GM18867 (cell line): ENCODE measurements around the gene WDR82.

ENCODE experiments used
- ATAC-seq: cut with Tn5 transposase; IDR thresholded peaks from one replicate; pipeline ENCODE4 v1.9.1; 2021; ENCODE audit warnings: mild to moderate bottlenecking, moderate library complexity; ENCODE audit not compliant: unreplicated experiment

The WDR82 gene, protein sequence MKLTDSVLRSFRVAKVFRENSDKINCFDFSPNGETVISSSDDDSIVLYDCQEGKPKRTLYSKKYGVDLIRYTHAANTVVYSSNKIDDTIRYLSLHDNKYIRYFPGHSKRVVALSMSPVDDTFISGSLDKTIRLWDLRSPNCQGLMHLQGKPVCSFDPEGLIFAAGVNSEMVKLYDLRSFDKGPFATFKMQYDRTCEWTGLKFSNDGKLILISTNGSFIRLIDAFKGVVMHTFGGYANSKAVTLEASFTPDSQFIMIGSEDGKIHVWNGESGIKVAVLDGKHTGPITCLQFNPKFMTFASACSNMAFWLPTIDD

GRCh38 chr3:52278510-52279069 is at the start of gene WDR82:
Gene WDR82 (minus strand): TSS chr3:52278649. CDS start chr3:52278361, 288 bp downstream.
- ATAC-seq, result peak; percentile 84

DNA sequence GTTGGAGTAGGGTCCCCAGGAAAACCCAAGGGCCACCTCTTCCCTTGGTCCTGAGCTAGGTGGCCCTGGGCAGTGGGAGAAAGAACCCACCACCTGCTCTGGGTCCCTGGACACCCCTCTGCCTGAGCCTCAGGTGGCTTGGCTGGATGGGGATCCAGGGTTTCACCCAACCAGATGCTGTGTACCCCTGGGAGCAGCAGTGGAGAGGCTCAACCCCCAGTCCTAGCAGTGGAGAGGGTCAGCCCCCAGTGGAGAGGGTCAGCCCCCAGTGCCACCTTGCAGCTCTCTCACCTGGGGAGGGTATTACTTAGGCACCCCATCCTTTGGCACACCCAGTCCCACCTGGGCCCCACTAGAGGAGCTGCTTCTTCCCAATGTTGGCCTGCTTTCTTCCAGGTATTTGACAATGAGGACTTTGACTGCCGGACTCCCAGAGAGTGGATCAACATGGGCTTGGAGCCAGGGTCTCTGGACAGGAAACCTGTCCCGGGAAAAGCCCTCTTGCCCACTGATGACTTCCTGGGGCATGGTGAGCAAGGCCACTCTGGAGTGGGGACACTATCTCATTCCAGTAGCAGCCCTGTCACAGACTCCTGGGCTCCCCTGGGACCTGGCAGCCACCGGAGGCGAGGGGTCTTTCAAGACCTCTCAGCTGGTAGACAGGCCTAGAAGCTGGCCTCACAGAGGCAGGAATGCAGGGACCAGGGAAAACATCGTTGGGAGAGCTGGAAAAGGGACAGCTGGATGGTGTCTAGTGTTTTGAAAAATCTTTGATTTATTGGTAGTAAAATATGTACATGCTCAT is 49.2 kb upstream of the WDR82 start:
- ATAC-seq, result no peak

DNA sequence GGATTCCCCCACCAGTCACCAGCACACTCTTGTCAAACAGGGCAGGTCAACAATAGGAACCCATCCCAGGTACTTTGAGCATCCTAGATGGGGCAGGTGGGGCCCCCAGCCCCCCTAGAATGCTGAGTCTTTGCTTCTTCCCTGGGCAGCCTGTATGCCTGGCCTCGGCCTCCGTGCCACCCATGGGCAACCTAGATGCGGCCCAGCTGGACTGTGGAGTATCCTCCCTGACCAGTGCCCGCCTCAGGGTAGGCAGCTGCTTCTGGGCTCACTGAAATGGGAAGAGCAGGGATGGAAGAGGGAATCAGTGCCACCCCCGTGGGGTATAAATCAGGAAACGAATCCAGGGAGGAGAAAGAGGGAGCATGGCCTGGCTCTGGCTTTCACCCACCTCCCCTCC is 48.5 kb upstream of the WDR82 start:
- no peak for ATAC-seq

- no peak for ATAC-seq
Observed at GRCh38 chr3:52325686-52326085, 47.2 kb upstream of the WDR82 start.

DNA sequence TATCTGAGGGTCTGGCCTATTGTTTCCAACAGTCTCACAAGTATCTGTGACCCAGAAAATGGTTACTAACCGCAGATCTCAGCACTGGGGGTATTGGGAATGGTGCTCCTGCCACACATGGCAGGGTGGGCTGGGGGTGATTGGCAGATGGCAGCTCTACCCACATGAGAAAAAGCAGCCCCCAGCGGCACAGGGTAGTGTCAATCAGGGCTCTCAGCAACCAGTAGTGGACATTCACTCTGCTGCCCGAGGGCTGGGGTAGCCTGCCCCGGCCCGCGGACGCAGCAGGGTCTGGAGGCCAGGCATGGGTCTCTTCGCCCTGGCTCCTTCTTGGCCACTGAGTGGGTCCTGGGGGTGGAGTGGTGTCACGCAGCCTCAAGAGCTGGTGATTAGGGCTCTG is 46.2 kb upstream of the WDR82 start:
- ATAC-seq, result no peak

DNA sequence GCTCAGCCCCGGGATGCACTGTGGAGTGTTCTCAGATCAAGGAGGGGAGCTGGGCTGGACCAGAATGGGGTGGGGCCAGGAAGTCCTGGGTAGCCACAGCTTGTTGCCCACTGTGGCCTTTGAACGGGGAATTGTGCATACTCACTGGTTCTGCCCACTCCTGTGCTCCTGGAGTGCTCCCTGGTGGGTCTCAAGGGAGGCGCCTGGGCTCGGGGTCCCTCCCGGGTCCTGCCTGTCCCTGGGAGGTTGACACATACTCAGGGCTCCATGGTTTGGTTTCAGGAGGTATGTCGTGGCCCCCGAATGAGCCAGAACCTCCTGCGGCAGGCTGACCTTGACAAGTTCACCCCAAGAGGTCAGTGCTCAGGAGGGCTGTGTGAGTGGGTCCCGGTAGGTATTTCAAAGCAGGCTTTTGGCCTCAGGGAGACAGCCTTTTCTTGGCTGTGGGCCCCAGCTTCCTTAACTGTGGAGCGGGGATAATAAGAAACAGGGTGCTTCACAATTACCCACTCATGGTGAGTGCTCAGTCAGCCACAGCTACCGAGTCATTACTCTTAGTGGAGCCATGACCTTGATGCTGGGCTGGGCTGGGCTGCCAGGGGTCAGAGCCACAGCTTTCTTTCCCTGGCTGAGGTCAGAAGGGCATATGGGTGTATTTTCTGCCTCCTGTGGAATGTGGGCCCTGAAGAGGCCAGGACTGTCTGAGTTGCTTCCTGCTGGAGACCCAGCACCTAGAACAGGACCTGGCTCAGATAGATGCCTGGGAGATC is 45.3 kb upstream of the WDR82 start:
- ATAC-seq, result no peak

GRCh38 chr3:52322466-52322865 is 44.0 kb upstream of the WDR82 start:
- no peak for ATAC-seq

DNA sequence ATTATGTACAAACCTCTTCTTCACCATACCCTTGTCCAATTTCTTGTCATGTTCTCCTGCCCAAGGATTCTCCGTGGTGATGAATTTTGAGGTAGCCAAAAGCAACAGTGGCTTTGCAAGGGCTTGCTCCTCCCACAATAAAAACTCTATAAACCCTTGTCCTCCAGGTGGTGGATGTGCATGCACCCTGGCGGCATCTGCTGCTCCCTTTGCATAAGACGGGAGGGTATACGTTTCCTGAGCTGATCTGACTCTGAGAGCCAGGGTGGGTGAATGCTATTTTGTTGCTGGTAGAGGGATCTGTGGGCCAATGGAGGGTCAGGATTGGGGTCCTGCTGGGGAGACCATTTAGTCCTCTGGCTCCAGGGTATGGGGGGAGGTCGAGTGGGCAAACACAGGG is 43.0 kb upstream of the WDR82 start:
- ATAC-seq, result no peak

DNA sequence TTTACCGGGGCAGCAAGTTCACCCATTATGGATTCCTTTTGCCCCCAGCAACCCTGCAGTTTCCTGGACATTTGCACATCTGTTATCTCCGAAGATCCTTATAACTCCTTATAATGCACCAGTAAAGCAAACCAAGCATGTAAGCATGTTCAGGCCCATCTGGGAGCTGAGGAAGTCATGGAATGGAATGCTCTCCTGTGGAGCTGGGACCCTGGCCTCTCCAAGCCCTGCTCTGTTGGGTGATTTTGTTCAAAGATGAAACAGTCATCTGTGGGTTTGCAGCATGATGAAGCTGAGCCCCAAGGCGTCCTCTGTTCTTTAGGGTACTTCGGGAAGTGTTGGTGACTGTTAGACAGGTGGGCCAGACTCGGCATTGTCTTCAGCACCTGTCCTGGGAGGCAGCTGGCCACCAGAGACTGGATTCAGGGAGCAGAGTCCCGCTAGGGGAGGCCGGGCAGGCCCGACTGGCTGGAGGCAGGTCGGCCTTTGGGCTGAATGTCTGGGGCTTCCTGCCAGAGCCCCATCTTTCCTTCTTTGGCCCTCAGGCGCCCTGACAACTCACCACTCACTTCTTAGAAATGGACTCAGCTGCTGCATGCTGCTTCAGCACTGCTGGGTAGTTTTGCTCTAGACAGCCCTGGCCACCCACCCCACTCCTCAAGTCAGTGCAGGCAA is 41.6 kb upstream of the WDR82 start:
- ATAC-seq, result no peak

DNA sequence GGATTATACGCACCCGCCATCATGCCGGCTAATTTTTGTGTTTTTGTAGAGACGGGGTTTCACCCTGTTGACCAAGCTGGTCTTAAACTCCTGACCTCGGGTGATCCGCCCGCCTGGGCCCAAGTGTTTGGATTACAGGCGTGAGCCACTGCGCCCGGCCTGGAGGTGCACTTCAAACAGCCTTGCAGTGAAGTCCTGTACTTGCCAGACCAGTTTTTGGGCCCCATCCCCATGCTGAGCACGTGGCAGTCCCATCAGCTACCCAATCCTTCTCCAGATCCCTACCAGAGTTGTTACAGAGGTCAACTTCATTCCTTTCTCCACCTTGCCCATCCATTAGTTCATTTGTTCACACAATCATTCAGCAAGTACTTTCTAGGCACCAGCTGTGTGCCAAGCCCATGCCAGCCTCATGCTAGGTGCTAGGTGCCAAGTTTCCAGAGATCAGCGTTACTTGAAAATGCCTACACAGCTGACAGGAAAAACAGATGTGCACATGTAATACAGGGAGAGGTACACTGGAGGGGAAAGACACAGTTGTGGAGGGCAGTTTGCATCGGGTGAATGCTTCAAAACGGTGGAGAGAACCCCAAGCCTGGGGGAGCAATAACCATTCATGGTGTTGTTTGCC is 39.9 kb upstream of the WDR82 start:
- no peak for ATAC-seq

DNA sequence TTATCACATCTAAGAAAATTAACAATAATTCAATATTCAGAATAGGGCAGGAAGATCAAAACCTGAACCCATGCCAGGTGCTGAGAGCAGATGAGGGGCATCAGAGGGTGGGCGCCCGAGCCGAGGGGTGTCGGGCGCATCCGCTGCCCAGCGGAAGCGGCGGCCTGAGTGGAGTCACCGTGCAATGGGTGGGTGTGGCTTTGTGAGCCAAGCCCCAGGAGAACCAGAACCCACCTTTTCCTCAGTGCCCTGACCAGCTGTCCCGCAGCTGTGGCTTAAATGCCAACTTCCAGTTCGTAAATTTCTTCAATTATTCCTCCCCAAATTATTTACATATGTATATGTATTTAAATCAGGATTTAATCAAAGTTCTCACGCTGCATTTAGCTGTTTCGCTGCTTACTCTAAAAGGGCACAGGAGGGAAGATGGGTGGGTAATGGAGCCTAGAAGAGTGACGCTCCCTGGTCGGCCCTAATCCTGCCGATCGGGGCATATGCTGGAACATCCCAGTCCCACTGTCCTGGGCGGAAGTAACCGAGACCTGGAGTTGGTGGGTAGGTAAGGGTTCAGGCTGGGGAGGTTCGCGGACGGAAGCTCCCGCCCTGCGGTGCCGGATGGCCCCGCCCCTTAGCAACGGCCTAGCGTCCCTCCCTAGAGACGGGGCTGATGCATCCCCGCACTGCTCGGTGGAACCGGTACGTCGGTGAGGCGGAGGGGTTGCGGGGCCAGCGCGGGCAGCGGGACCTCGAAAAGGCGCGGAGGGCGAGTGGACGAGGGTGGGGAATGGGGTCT is 39.0 kb upstream of the WDR82 start:
- no peak for ATAC-seq

DNA sequence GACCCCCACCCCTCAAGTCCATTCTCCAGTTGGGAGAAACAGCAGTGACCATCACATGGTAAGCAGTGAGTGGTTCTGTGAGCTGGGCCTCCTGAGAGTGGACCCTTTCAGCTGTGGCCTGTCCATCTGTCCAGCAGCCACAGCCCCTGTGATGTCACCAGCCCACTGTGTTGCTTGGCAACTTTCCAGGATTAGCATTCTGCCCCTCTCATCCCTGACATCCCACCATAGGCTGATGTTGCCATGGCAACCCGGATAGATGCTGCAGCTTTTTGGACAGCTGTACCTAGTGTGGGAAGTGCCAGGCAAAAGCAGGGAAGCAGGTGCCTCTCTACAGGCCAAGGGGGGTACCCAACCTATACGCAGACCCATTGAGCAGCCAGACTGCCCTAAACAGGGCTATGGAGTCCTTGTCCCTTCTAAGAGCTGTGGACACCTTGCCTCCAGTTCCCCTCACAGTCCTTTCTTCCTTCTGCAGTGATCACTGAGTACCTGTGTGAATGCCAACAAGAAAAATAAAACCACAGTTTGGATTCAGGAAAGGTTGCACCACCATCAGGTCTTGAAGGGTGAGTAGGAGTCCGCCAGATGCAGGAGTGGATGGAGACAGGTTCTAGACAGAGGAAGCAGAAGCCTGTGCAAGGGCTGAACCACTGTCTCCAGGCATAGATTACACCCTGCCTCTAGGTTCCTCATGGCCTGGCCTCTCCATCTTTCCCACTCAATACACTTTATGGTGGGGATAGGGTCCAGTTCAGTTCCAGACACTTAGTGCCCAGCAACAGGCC is 37.7 kb upstream of the WDR82 start, which contains the start of gene DNAH1:
DNAH1 (plus strand) TSS at position 343 of the 788 bp plus-strand sequence. CDS start 6,124 bp downstream, outside the sequence.
- no peak for ATAC-seq

- no peak for ATAC-seq
Observed at GRCh38 chr3:52315006-52315405, 36.6 kb upstream of the WDR82 start.

GRCh38 chr3:52314489-52314888 is 36.0 kb upstream of the WDR82 start:
- ATAC-seq, result no peak

DNA sequence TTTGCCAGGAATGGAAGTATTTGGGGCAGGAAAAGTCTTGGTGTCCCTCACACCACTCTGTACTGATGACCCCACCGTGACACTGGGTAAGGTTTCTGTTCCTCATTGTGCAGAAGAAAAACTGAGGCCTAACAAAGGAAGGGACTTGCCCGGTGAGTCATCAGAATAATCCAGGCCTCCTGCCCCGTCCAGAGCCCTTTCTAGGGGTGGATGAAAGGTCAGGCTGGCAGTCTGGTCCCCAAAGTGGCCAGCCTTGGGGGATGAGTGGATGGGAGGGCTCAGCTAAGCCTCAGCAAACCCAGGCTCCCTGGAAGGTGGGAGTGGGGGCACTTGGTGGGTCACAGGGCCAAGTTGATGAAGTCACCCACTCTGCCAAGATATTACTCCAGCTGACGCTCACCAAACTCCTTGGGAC is 35.3 kb upstream of the WDR82 start:
- peak; percentile 84 for ATAC-seq

DNA sequence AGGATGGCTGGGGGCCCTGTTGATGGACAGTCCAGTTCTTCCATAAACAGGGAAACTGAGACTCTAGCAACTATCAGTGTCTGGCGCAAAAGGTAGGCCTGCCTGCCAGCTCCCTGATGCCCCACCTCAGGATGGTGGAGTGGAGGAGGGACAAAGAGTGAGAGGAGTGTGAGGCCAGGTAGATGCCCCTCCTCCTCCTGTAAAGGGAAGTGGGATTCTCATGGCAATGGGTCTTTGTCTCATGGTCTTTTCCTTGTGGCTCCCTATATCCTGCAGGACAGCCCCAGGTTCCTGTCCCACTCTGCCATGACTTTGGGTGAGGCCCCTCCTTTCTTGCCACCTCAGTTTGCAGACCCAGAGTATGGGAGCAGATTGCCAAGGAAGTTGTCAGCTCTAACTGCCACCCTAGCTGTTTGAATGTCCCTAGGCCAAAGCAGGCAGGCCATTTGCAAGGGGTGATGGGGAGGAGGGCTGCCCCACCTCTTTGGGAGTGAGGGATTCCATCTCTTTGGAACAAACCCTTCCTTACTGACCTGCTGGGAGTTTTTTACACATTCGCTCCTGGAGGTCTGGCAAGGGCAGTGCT is 34.8 kb upstream of the WDR82 start:
- peak; percentile 2 for ATAC-seq

DNA sequence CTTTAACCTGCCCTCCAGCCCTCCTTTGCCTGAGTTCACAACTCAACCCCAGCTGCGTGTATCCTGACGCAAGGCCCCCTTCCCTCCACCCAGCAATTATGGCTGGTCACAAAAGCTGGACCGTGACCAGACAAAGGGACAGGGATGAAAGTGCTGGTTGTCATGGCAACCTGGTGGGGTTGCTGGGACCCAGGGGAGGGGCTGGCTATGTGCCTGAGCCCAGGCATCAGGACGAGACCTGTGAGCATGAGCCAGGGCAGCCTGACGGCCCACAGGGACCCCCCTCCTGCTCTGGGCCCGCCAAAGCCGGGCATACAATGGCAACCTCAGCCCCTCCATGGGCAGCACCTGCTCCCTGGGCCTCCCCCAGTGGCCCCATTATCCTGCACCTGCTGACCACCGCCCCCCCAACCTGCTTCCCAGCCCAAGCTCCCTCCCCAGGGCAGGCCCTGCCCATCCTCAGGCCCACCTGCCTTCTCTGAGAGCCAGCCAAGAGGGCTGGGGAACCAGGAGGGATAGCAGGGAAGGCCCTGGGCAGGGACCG is 33.2 kb upstream of the WDR82 start:
- ATAC-seq, result no peak
